ENCODE measurements around the gene KDSR.

DNA sequence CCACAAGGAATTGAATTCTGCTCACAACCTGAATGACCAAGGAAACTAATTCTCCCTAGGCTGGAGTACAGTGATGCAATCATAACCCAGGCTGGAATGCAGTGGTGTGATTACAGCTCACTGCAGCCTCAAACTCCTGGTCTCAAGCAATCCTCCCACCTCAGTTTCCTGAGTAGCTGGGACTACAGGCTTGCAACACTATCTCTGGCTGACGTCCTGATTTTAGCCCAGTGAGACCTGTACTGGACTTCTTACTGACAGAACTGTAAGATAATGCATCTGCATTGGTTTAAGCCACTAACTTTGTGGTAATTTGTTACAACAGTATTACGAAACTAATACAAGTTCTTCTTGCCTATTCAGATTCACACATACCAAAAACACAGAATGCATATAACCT lies 9.5 kb upstream of the KDSR start:
- TF ChIP-seq, protein P1, sequence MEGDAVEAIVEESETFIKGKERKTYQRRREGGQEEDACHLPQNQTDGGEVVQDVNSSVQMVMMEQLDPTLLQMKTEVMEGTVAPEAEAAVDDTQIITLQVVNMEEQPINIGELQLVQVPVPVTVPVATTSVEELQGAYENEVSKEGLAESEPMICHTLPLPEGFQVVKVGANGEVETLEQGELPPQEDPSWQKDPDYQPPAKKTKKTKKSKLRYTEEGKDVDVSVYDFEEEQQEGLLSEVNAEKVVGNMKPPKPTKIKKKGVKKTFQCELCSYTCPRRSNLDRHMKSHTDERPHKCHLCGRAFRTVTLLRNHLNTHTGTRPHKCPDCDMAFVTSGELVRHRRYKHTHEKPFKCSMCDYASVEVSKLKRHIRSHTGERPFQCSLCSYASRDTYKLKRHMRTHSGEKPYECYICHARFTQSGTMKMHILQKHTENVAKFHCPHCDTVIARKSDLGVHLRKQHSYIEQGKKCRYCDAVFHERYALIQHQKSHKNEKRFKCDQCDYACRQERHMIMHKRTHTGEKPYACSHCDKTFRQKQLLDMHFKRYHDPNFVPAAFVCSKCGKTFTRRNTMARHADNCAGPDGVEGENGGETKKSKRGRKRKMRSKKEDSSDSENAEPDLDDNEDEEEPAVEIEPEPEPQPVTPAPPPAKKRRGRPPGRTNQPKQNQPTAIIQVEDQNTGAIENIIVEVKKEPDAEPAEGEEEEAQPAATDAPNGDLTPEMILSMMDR (conservative IDR thresholded peaks at IDR 0.05) = no peak
- no peak for TF ChIP-seq EZH2 (IDR thresholded peaks at IDR 0.05; ENCODE audit: low read depth)

All from PC-9 (cell line).